A549 (cell line): ENCODE measurements around the gene IFNA6. TPM values are rescaled to one million over a fixed set of nuclear protein-coding genes. Genes with fewer than 3 reads are reported as not detected.

Experiments used
- ATAC-seq, 2 experiments: fragments of 200-7000 bp in 1 of 2; fragments of >200 bp in 1 of 2; cut with Nextera tagmentation in 1 of 2; cut with Tn5 transposase in 1 of 2; 3 replicates each; pipeline versions ENCODE4 v1.8.0 to v1.9.1; 2018 to 2020; ENCODE audit warnings: mild to moderate bottlenecking in 1 of 2, moderate library complexity in 1 of 2
- CTCF ChIA-PET: fragments of 300-600 bp; sonication (Branson Sonifier 250); formaldehyde crosslinking; extraction: SDS; loops from one replicate; lab custom pipeline; 2021; ENCODE audit warnings: antibody characterized with exemption, inconsistent platforms; lab: Yijun Ruan, JAX
- POLR2A ChIA-PET: fragments of 350-600 bp; formaldehyde crosslinking; extraction: SDS; loops from one replicate; lab custom pipeline; 2021; ENCODE audit warnings: antibody characterized with exemption, inconsistent platforms; lab: Yijun Ruan, JAX
- DNase-seq, 2 experiments: peaks; one replicate each; pipeline versions ENCODE4 v3.0.0 to v3.0.0-alpha.2; 2011 to 2016; ENCODE audit warnings: low read depth in 1 of 2, low spot score in 1 of 2
- FAIRE-seq: peaks from 2 replicates; lab custom pipeline; 2011; peaks lifted over from hg19 to GRCh38; lab: Jason Lieb, UNC
- H3K27ac ChIP-seq, 2 experiments: fragments of >200 bp; sonication (Bioruptor Twin); formaldehyde crosslinking; 3 replicates each; pipeline ENCODE4 v1.5.1; 2016 to 2017
- H3K4me1 ChIP-seq: fragments of >200 bp; sonication (Bioruptor Twin); formaldehyde crosslinking; 3 replicates; pipeline ENCODE4 v1.6.1; 2016
- H3K4me2 ChIP-seq: fragments of >200 bp; sonication (Bioruptor Twin); formaldehyde crosslinking; 3 replicates; pipeline ENCODE4 v1.6.1; 2016
- H3K4me3 ChIP-seq: fragments of >200 bp; sonication (Bioruptor Twin); formaldehyde crosslinking; 3 replicates; pipeline ENCODE4 v1.5.1; 2016
- H3K9me3 ChIP-seq: fragments of >200 bp; sonication (Bioruptor Twin); formaldehyde crosslinking; 3 replicates; pipeline ENCODE4 v1.6.1; 2016
- BHLHE40 ChIP-seq: IDR thresholded peaks from 2 replicates; pipeline ENCODE4 v1.6.1; 2012; ENCODE audit warnings: low read depth, low read length, inconsistent platforms
- CBX2 ChIP-seq: fragments of 200-600 bp; sonication (generic); IDR thresholded peaks from 2 replicates; pipeline ENCODE4 v1.6.1; 2016; ENCODE audit warnings: low read depth, mild to moderate bottlenecking, borderline replicate concordance
- CBX8 ChIP-seq: fragments of 200-600 bp; sonication (generic); IDR thresholded peaks from 2 replicates; pipeline ENCODE4 v1.6.1; 2016
- CEBPB ChIP-seq, 2 experiments: fragments of >200 bp in 1 of 2; sonication (Bioruptor Twin) in 1 of 2; formaldehyde crosslinking in 1 of 2; IDR thresholded peaks; 2 replicates each; pipeline ENCODE4 v1.6.1; 2012 to 2016
- CHD4 ChIP-seq: fragments of 200-600 bp; sonication (generic); IDR thresholded peaks from 2 replicates; pipeline ENCODE4 v1.6.1; 2016; ENCODE audit warnings: antibody characterized with exemption, mild to moderate bottlenecking, borderline replicate concordance
- E2F6 ChIP-seq: IDR thresholded peaks from 2 replicates; pipeline ENCODE4 v1.6.1; 2012; ENCODE audit warnings: low read depth, borderline replicate concordance
- EHF ChIP-seq: fragments of 250-450 bp; sonication (Bioruptor Pico); IDR thresholded peaks from 2 replicates; pipeline ENCODE4 v1.5.0; 2020; ENCODE audit warnings: mild to moderate bottlenecking
- ELK1 ChIP-seq: fragments of 150-350 bp; IDR thresholded peaks from 2 replicates; pipeline ENCODE4 v1.6.1; 2014; ENCODE audit warnings: low read depth, mild to moderate bottlenecking, low read length
- ESRRA ChIP-seq: fragments of 150-350 bp; IDR thresholded peaks from 2 replicates; pipeline ENCODE4 v1.6.1; 2014; ENCODE audit warnings: mild to moderate bottlenecking, low read length, borderline replicate concordance
- FOSB ChIP-seq: fragments of 250-450 bp; sonication (Bioruptor Pico); IDR thresholded peaks from 2 replicates; pipeline ENCODE4 v1.5.0; 2020; ENCODE audit warnings: mild to moderate bottlenecking, moderate library complexity
- FOXS1 ChIP-seq: fragments of 250-450 bp; sonication (Bioruptor Pico); IDR thresholded peaks from 2 replicates; pipeline ENCODE4 v1.5.0; 2020; ENCODE audit warnings: mild to moderate bottlenecking, moderate library complexity
- GATA3 ChIP-seq: IDR thresholded peaks from 2 replicates; pipeline ENCODE4 v1.6.1; 2012; ENCODE audit warnings: borderline replicate concordance
- HES2 ChIP-seq: fragments of >200 bp; sonication (Bioruptor Twin); formaldehyde crosslinking; IDR thresholded peaks from 2 replicates; pipeline ENCODE4 v1.6.1; 2016
- HMGXB4 ChIP-seq: fragments of 250-450 bp; sonication (Bioruptor Pico); IDR thresholded peaks from 2 replicates; pipeline ENCODE4 v1.5.0; 2021; ENCODE audit warnings: mild to moderate bottlenecking, moderate library complexity, borderline replicate concordance
- HOXA7 ChIP-seq: fragments of 250-450 bp; sonication (Bioruptor Pico); IDR thresholded peaks from 2 replicates; pipeline ENCODE4 v1.5.0; 2020; ENCODE audit warnings: mild to moderate bottlenecking, moderate library complexity
- KDM5A ChIP-seq: fragments of 200-600 bp; sonication (generic); IDR thresholded peaks from 2 replicates; pipeline ENCODE4 v1.6.1; 2016; ENCODE audit warnings: antibody characterized with exemption, mild to moderate bottlenecking
- MYC ChIP-seq: IDR thresholded peaks from 2 replicates; pipeline ENCODE4 v1.6.1; 2012; ENCODE audit warnings: mild to moderate bottlenecking, inconsistent platforms, low read length, improper control_type of control experiment, borderline replicate concordance
- NPAS2 ChIP-seq: fragments of 250-450 bp; sonication (Bioruptor Pico); IDR thresholded peaks from 2 replicates; pipeline ENCODE4 v1.8.0; 2022; ENCODE audit warnings: mild to moderate bottlenecking, moderate library complexity, borderline replicate concordance
- PBX3 ChIP-seq: IDR thresholded peaks from 2 replicates; pipeline ENCODE4 v1.6.1; 2012
- RCOR1 ChIP-seq: fragments of 150-350 bp; IDR thresholded peaks from 2 replicates; pipeline ENCODE4 v1.6.1; 2014; ENCODE audit warnings: antibody characterized with exemption, low read length, low read depth
- RFX5 ChIP-seq: fragments of 450-650 bp; IDR thresholded peaks from 2 replicates; pipeline ENCODE4 v1.7.1; 2014; ENCODE audit warnings: antibody characterized with exemption, mild to moderate bottlenecking, moderate library complexity
- SMC3 ChIP-seq: fragments of >200 bp; sonication (Bioruptor Twin); formaldehyde crosslinking; IDR thresholded peaks from 3 replicates; pipeline ENCODE4 v1.6.1; 2018; ENCODE audit warnings: inconsistent platforms
- TFCP2L1 ChIP-seq: fragments of 250-450 bp; sonication (Bioruptor Pico); IDR thresholded peaks from 2 replicates; pipeline ENCODE4 v1.5.0; 2021; ENCODE audit warnings: mild to moderate bottlenecking
- TP53 ChIP-seq: fragments of 250-450 bp; sonication (Bioruptor Pico); IDR thresholded peaks from 2 replicates; pipeline ENCODE4 v1.5.0; 2021; ENCODE audit warnings: mild to moderate bottlenecking, moderate library complexity
- ZFP36 ChIP-seq: fragments of 450-650 bp; IDR thresholded peaks from 2 replicates; pipeline ENCODE4 v1.6.1; 2014; ENCODE audit warnings: borderline replicate concordance; ENCODE audit not compliant: partially characterized antibody
- ZNF302 ChIP-seq: fragments of 250-450 bp; sonication (Bioruptor Pico); IDR thresholded peaks from 2 replicates; pipeline ENCODE4 v1.9.0; 2021; ENCODE audit warnings: inconsistent platforms, mild to moderate bottlenecking, moderate library complexity
- ZSCAN20 ChIP-seq: fragments of 250-450 bp; sonication (Bioruptor Pico); IDR thresholded peaks from 2 replicates; pipeline ENCODE4 v1.8.0; 2022; ENCODE audit warnings: mild to moderate bottlenecking, moderate library complexity
- WGBS: methylation state at CpG from one replicate; pipeline ENCODE4 v1.1.6; 2017; ENCODE audit errors: missing lambda C conversion rate; 5-methylcytosine and 5-hydroxymethylcytosine counted together
- polyA plus RNA-seq, 4 experiments: library from polyadenylated mRNA; depleted of rRNA in 3 of 4; stranded (reverse); fragments of >200 nt; fragmentation: RNase III in 1 of 4; extraction: RNeasy Plus Mini Kit Qiagen cat#74134 plus additional on column Dnase treatment in 1 of 4; gene quantifications; 2 replicates in 3 of 4; 3 replicates in 1 of 4; pipeline ENCODE4 v1.2.3, GENCODE V29; 2011 to 2017

The IFNA6 gene
- polyA plus RNA-seq, 2 of the 4 experiments (the other 2 are of a cell fraction) = not detected

- TF ChIP-seq BHLHE40 = no peak
- no peak for TF ChIP-seq ESRRA
- no peak for TF ChIP-seq CBX2
- TF ChIP-seq CEBPB (IDR thresholded peaks at IDR 0.05) = no peak
- no peak for TF ChIP-seq NPAS2 (CRISPR knock-in tag)
Measured at GRCh38 chr9:21362287-21362686, 11.6 kb upstream of the IFNA6 start (continued).

GRCh38 chr9:21357479-21358460, 7.1 kb upstream of the IFNA6 start:
- Histone ChIP-seq H3K4me1 (no peaks in the 10 kb centered on the region), H3K27ac (no peak overlapping the region), H3K9me3 (peaks cover 6% of the 10 kb centered on the region; the same call in 1 of the 3 replicates), H3K4me3 (no peak overlapping the region), H3K4me2 (no peak overlapping the region)
- ATAC-seq (no peak), FAIRE-seq (no peak), DNase-seq (no peak)
- POLR2A ChIA-PET = no interaction called here
- CTCF ChIA-PET = no interaction called here
- TF ChIP-seq GATA3 = no peak
- TF ChIP-seq E2F6 = no peak
- TF ChIP-seq TP53 (CRISPR knock-in tag) = no peak
- TF ChIP-seq HMGXB4 (CRISPR knock-in tag) = no peak
- no peak for TF ChIP-seq FOSB (CRISPR knock-in tag)
- TF ChIP-seq ESRRA = no peak
- TF ChIP-seq ZNF302 (CRISPR knock-in tag) = no peak
- TF ChIP-seq ZFP36 = no peak
- no peak for TF ChIP-seq CBX8
- no peak for TF ChIP-seq CHD4
- no peak for TF ChIP-seq PBX3
- no peak for TF ChIP-seq MYC
- 38% methylated on average over 7 of the region's 7 CpGs for WGBS

GRCh38 chr9:21348430-21348970, 2.2 kb downstream of the IFNA6 start:
- WGBS = 10% methylated on average over 3 of the region's 3 CpGs
- peaks cover 8% of the 10 kb centered on the region; the same call in 2 of the 3 replicates for H3K9me3 ChIP-seq
- DNase-seq (no peak), ATAC-seq (no peak), FAIRE-seq (no peak)
- no peaks in the 10 kb centered on the region for H3K4me1 ChIP-seq
- H3K4me3 ChIP-seq = no peak overlapping the region
- H3K4me2 ChIP-seq = no peak overlapping the region
- POLR2A ChIA-PET = no interaction called here
- CTCF ChIA-PET = interaction anchor here (2.1 kb wide), 1 partner anchor 9 kb away, joined by 5 read pairs; no protein-coding TSS in a partner anchor
- H3K27ac ChIP-seq = no peak overlapping the region
- TF ChIP-seq TFCP2L1 = no peak
- TF ChIP-seq ELK1 = no peak
- no peak for TF ChIP-seq SMC3
- no peak for TF ChIP-seq EHF (CRISPR knock-in tag)
- no peak for TF ChIP-seq RFX5
- no peak for TF ChIP-seq HOXA7 (CRISPR knock-in tag)
- TF ChIP-seq HES2 = no peak
- TF ChIP-seq RCOR1 = no peak
- TF ChIP-seq ZSCAN20 (CRISPR knock-in tag) = no peak
- no peak for TF ChIP-seq KDM5A
- no peak for TF ChIP-seq FOXS1 (CRISPR knock-in tag)
